ENCODE measurements around the gene SYDE2.
"Not testable (repeated sequence)": the region's sequence is repeated elsewhere in the genome, so short reads cannot be mapped to it uniquely, and the experiment has no call there.

The SYDE2 gene

GRCh38 chr1:85172684-85173337, 28.0 kb downstream of the SYDE2 start:
- no peaks in the 10 kb centered on the region for H3K27me3 Mint-ChIP-seq
- H3K27ac Mint-ChIP-seq: no peak overlapping the region
- peaks cover 4% of the 10 kb centered on the region for H3K36me3 Mint-ChIP-seq
- peaks cover 16% of the 10 kb centered on the region for H3K4me1 Mint-ChIP-seq
- CTCF ChIA-PET: no interaction called here
- no peak for DNase-seq
- H3K4me3 Mint-ChIP-seq: no peak overlapping the region
- H3K9me3 Mint-ChIP-seq: no peaks in the 10 kb centered on the region

DNA sequence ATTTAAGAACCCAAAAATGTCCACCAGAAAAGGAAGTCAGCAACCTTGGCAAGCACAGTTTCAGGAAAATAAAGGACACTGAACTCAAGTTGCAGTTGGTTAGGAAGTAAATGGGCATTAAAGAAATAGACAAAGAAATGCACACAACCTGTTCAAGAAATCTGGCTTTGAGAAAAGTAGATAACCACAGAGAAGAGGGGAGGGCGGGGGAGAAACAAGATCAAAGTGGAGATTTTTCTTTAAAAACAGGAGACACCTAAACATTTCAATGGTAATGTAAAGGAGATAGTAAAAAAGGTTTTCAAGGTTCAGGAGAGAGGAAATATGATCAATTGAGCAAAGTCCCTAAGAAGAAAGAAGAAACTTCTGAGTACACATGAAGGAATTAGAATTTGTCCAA, 29.1 kb downstream of the SYDE2 start:
- Mint-ChIP-seq H3K36me3 (peaks cover 1% of the 10 kb centered on the region), H3K4me3 (no peak overlapping the region), H3K27ac (no peak overlapping the region), H3K4me1 (peaks cover 16% of the 10 kb centered on the region), H3K27me3 (no peaks in the 10 kb centered on the region), H3K9me3 (no peaks in the 10 kb centered on the region)
- no peak for DNase-seq
- CTCF ChIA-PET: interaction anchor here (0.6 kb wide), 1 partner anchor 693 kb away, joined by 4 read pairs; no protein-coding TSS in a partner anchor

GRCh38 chr1:85168884-85169283, 31.9 kb downstream of the SYDE2 start:
- CTCF ChIA-PET: interaction anchor here (1.3 kb wide), 1 partner anchor 31 kb away, joined by 3 read pairs; no protein-coding TSS in a partner anchor
- no peaks in the 10 kb centered on the region for H3K27me3 Mint-ChIP-seq
- peaks cover 1% of the 10 kb centered on the region for H3K36me3 Mint-ChIP-seq
- H3K27ac Mint-ChIP-seq: no peak overlapping the region
- no peaks in the 10 kb centered on the region for H3K9me3 Mint-ChIP-seq
- DNase-seq: no peak
- no peak overlapping the region for H3K4me3 Mint-ChIP-seq
- peaks cover 16% of the 10 kb centered on the region for H3K4me1 Mint-ChIP-seq

- peaks cover 7% of the 10 kb centered on the region for H3K4me1 Mint-ChIP-seq
- DNase-seq: no peak
- H3K4me3 Mint-ChIP-seq: no peak overlapping the region
- H3K9me3 Mint-ChIP-seq: no peaks in the 10 kb centered on the region
- H3K36me3 Mint-ChIP-seq: no peaks in the 10 kb centered on the region
- H3K27me3 Mint-ChIP-seq: no peaks in the 10 kb centered on the region
- CTCF ChIA-PET: no interaction called here
- no peak overlapping the region for H3K27ac Mint-ChIP-seq
Measured at GRCh38 chr1:85166351-85166750, 34.5 kb downstream of the SYDE2 start.

GRCh38 chr1:85158910-85159309, 41.9 kb downstream of the SYDE2 start:
- no peaks in the 10 kb centered on the region for H3K27me3 Mint-ChIP-seq
- DNase-seq: no peak

GRCh38 chr1:85157436-85157835, 43.4 kb downstream of the SYDE2 start:
- Mint-ChIP-seq H3K36me3 (no peaks in the 10 kb centered on the region), H3K27ac (no peak overlapping the region), H3K27me3 (no peaks in the 10 kb centered on the region), H3K9me3 (no peaks in the 10 kb centered on the region), H3K4me3 (no peak overlapping the region), H3K4me1 (peaks cover 7% of the 10 kb centered on the region)
- CTCF ChIA-PET: interaction anchor here (0.6 kb wide), 1 partner anchor 186 kb away, joined by 3 read pairs; no protein-coding TSS in a partner anchor
- no peak for DNase-seq

More at GRCh38 chr1:85158910-85159309, 41.9 kb downstream of the SYDE2 start:
- Mint-ChIP-seq H3K36me3 (no peaks in the 10 kb centered on the region), H3K27ac (no peak overlapping the region), H3K9me3 (no peaks in the 10 kb centered on the region), H3K4me1 (no peaks in the 10 kb centered on the region), H3K4me3 (no peak overlapping the region)
- CTCF ChIA-PET: no interaction called here

GRCh38 chr1:85153149-85153891, 47.5 kb downstream of the SYDE2 start:
- CTCF ChIA-PET: no interaction called here
- Mint-ChIP-seq H3K27ac (no peak overlapping the region), H3K4me1 (peaks cover 23% of the 10 kb centered on the region), H3K27me3 (no peaks in the 10 kb centered on the region), H3K4me3 (no peak overlapping the region), H3K36me3 (no peaks in the 10 kb centered on the region), H3K9me3 (no peaks in the 10 kb centered on the region)
- DNase-seq: no peak

DNA sequence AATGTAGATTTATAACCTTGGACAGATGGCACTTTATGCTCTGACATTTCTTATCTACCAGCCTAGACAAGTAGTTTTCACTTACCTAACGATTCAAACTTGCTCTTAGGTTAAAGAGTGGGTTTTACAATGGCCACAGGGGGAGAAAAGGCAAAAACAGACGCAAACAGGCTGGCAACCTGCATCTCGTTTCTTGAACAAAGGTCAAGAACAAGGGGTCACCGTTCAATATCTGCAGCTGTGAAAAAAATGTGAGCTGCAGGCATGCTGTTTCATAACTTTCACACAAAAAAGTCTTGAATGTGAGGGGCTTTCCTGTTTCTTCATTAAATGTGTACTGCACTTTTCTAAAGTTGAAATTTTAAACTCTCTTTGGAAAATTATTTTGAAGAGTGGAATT, 49.4 kb downstream of the SYDE2 start:
- no peak overlapping the region for H3K4me3 Mint-ChIP-seq
- H3K36me3 Mint-ChIP-seq: no peaks in the 10 kb centered on the region
- no peak overlapping the region for H3K27ac Mint-ChIP-seq
- H3K4me1 Mint-ChIP-seq: peaks cover 30% of the 10 kb centered on the region
- CTCF ChIA-PET: no interaction called here
- H3K9me3 Mint-ChIP-seq: no peaks in the 10 kb centered on the region
- no peaks in the 10 kb centered on the region for H3K27me3 Mint-ChIP-seq
- no peak for DNase-seq

- CTCF ChIA-PET: interaction anchor here (1.0 to 1.6 kb wide), 3 partner anchors 110 to 396 kb away, joined by 3 to 5 read pairs (median 4); no protein-coding TSS in a partner anchor
- no peaks in the 10 kb centered on the region for H3K9me3 Mint-ChIP-seq
- DNase-seq: no peak
- no peak overlapping the region for H3K27ac Mint-ChIP-seq
- peaks cover 30% of the 10 kb centered on the region for H3K4me1 Mint-ChIP-seq
- no peaks in the 10 kb centered on the region for H3K27me3 Mint-ChIP-seq
- no peaks in the 10 kb centered on the region for H3K36me3 Mint-ChIP-seq
- H3K4me3 Mint-ChIP-seq: no peak overlapping the region
Measured at GRCh38 chr1:85149805-85150204, 51.0 kb downstream of the SYDE2 start.

- CTCF ChIA-PET: interaction anchor here (0.7 to 1.6 kb wide), 4 partner anchors 91 to 204 kb away, joined by 3 to 5 read pairs (median 3); no protein-coding TSS in a partner anchor
- Mint-ChIP-seq H3K27me3 (no peaks in the 10 kb centered on the region), H3K4me3 (no peak overlapping the region), H3K4me1 (peaks cover 29% of the 10 kb centered on the region), H3K36me3 (no peaks in the 10 kb centered on the region), H3K9me3 (no peaks in the 10 kb centered on the region), H3K27ac (no peak overlapping the region)
- no peak for DNase-seq
Measured at GRCh38 chr1:85148524-85149250, 52.1 kb downstream of the SYDE2 start.

DNA sequence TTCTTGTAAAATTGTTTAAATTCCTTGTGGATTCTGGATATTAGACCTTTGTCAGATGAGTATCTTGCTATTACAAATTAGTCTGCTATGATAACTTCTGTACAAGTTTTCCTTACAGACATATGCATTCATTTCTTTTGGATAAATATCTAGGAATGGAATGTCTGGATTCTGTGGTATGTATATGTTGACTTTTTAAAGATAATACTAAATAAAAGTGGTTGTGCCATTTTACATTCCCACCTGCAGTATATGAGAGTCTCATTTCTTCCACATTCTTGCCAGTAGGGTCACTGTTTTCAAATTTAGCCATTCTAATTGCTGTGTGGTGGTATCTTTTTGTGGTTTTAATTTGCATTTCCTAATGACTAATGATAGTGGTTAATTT, 53.9 kb downstream of the SYDE2 start:
- no peak overlapping the region for H3K4me3 Mint-ChIP-seq
- peaks cover 23% of the 10 kb centered on the region for H3K4me1 Mint-ChIP-seq
- H3K27ac Mint-ChIP-seq: no peak overlapping the region
- peaks cover 5% of the 10 kb centered on the region for H3K27me3 Mint-ChIP-seq
- H3K9me3 Mint-ChIP-seq: no peaks in the 10 kb centered on the region
- H3K36me3 Mint-ChIP-seq: no peaks in the 10 kb centered on the region
- no peak for DNase-seq
- CTCF ChIA-PET: no interaction called here

DNA sequence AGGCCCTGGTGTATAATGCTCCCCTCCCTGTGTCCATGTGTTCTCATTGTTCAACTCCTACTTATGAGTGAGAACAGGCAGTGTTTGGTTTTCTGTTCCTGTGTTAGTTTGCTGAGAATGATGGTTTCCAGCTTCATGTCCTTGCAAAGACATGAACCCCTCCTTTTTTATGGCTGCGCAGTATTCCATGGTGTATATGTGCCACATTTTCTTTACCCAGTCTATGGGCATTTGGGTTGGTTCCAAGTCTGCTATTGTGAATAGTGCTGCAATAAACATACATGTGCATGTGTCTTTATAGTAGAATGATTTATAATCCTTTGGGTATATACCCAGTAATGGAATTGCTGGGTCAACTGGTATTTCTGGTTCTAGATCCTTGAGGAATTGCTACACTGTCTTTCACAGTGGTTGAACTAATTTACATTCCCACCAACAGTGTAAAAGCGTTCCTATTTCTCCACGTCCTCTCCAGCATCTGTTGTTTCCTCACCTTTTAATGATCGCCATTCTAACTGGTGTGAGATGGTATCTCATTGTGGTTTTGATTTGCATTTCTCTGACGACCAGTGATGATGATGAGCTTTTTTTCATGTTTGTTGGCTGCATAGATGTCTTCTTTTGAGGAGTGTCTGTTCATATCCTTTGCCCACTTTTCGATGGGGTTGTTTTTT, 54.4 kb downstream of the SYDE2 start:
- peaks cover 23% of the 10 kb centered on the region for H3K4me1 Mint-ChIP-seq
- H3K4me3 Mint-ChIP-seq, CTCF ChIA-PET, H3K27me3 Mint-ChIP-seq, H3K36me3 Mint-ChIP-seq, H3K9me3 Mint-ChIP-seq, H3K27ac Mint-ChIP-seq, DNase-seq: not testable (repeated sequence)

GRCh38 chr1:85144351-85144750, 56.5 kb downstream of the SYDE2 start:
- Mint-ChIP-seq H3K36me3 (no peaks in the 10 kb centered on the region), H3K4me3 (no peak overlapping the region), H3K4me1 (peaks cover 17% of the 10 kb centered on the region), H3K27me3 (peaks cover 8% of the 10 kb centered on the region), H3K27ac (no peak overlapping the region), H3K9me3 (no peaks in the 10 kb centered on the region)
- no peak for DNase-seq
- CTCF ChIA-PET: no interaction called here

- Mint-ChIP-seq H3K4me1 (peaks cover 2% of the 10 kb centered on the region), H3K4me3 (no peak overlapping the region), H3K27ac (no peak overlapping the region), H3K9me3 (no peaks in the 10 kb centered on the region), H3K27me3 (peaks cover 8% of the 10 kb centered on the region), H3K36me3 (no peaks in the 10 kb centered on the region)
- CTCF ChIA-PET: interaction anchor here (2.0 kb wide), 1 partner anchor 33 kb away, joined by 4 read pairs; no protein-coding TSS in a partner anchor
- no peak for DNase-seq
Measured at GRCh38 chr1:85142753-85143152, 58.1 kb downstream of the SYDE2 start.
